Measurements from ENCODE around the gene KCNJ12.

GRCh38 chr17:21419299-21420239 lies 43.4 kb downstream of the KCNJ12 start:
- TF ChIP-seq CTCF (IDR thresholded peaks at IDR 0.05) (no peak), POLR2A (IDR thresholded peaks at IDR 0.05) (no peak), POLR2AphosphoS5 (IDR thresholded peaks at IDR 0.05) (no peak), EP300 (IDR thresholded peaks at IDR 0.05) (no peak)

All from suprapubic skin (tissue), 4 donors.